Astrocyte (in vitro differentiated cells and primary cell): Measurements from ENCODE around the gene UBE2L6. TPM values are rescaled to one million over a fixed set of nuclear protein-coding genes. Genes with fewer than 3 reads are reported as not detected.

Source experiments
- DNase-seq: peaks from one replicate; pipeline ENCODE4 v3.0.0-alpha.2; 2010; ENCODE audit warnings: low read depth
- FAIRE-seq: peaks from 2 replicates; lab custom pipeline; 2011; peaks lifted over from hg19 to GRCh38; lab: Jason Lieb, UNC
- H2AFZ ChIP-seq: 2 replicates; pipeline ENCODE4 v1.6.0; 2012; ENCODE audit warnings: low read depth, low read length, inconsistent platforms
- H3K27ac ChIP-seq: 2 replicates; pipeline ENCODE4 v1.5.1; 2011; ENCODE audit warnings: low read depth, low read length, inconsistent platforms
- H3K27me3 ChIP-seq: 2 replicates; pipeline ENCODE4 v1.6.0; 2011; ENCODE audit warnings: low read length, inconsistent platforms; ENCODE audit not compliant: insufficient read depth
- H3K36me3 ChIP-seq: 2 replicates; pipeline ENCODE4 v1.5.1; 2011; ENCODE audit warnings: low read length, inconsistent platforms; ENCODE audit not compliant: insufficient read depth
- H3K4me1 ChIP-seq: 2 replicates; pipeline ENCODE4 v1.5.1; 2011; ENCODE audit warnings: low read length, inconsistent platforms; ENCODE audit not compliant: insufficient read depth
- H3K4me2 ChIP-seq: 2 replicates; pipeline ENCODE4 v1.6.0; 2012; ENCODE audit warnings: low read length, inconsistent platforms
- H3K4me3 ChIP-seq: 2 replicates; pipeline ENCODE4 v1.5.1; 2011; ENCODE audit warnings: low read depth, mild to moderate bottlenecking, low read length, inconsistent platforms; ENCODE audit not compliant: insufficient read depth
- H3K79me2 ChIP-seq: 2 replicates; pipeline ENCODE4 v1.6.0; 2012; ENCODE audit warnings: mild to moderate bottlenecking, low read length, inconsistent platforms; ENCODE audit not compliant: insufficient read depth
- H3K9ac ChIP-seq: 2 replicates; pipeline ENCODE4 v1.6.0; 2012; ENCODE audit warnings: mild to moderate bottlenecking, low read length, inconsistent platforms
- H3K9me3 ChIP-seq: 2 replicates; pipeline ENCODE4 v1.5.1; 2012; ENCODE audit warnings: low read depth, mild to moderate bottlenecking, low read length, inconsistent platforms; ENCODE audit not compliant: insufficient read depth
- H4K20me1 ChIP-seq: 2 replicates; pipeline ENCODE4 v1.6.0; 2012; ENCODE audit warnings: low read length, inconsistent platforms; ENCODE audit not compliant: insufficient read depth
- H3K27ac Mint-ChIP-seq: one replicate; pipeline ENCODE4 v1.8.0; 2021; ENCODE audit warnings: mild to moderate bottlenecking, mixed read lengths; ENCODE audit not compliant: unreplicated experiment
- H3K27me3 Mint-ChIP-seq: one replicate; pipeline ENCODE4 v1.8.0; 2021; ENCODE audit warnings: low read depth, mixed read lengths; ENCODE audit not compliant: unreplicated experiment
- H3K36me3 Mint-ChIP-seq: one replicate; pipeline ENCODE4 v1.8.0; 2021; ENCODE audit warnings: low read depth, mixed read lengths; ENCODE audit not compliant: unreplicated experiment
- H3K4me1 Mint-ChIP-seq: one replicate; pipeline ENCODE4 v1.8.0; 2021; ENCODE audit warnings: low read depth, mixed read lengths; ENCODE audit not compliant: unreplicated experiment
- H3K4me3 Mint-ChIP-seq: one replicate; pipeline ENCODE4 v1.8.0; 2021; ENCODE audit warnings: mild to moderate bottlenecking, moderate library complexity, mixed read lengths; ENCODE audit not compliant: unreplicated experiment
- H3K9me3 Mint-ChIP-seq: one replicate; pipeline ENCODE4 v1.8.0; 2021; ENCODE audit warnings: mild to moderate bottlenecking, mixed read lengths; ENCODE audit not compliant: unreplicated experiment
- CTCF ChIP-seq: IDR thresholded peaks from 2 replicates; pipeline ENCODE4 v1.5.1; 2011; ENCODE audit warnings: low read depth, mild to moderate bottlenecking, inconsistent platforms, low read length, moderate library complexity; ENCODE audit not compliant: insufficient read depth
- EZH2 ChIP-seq: IDR thresholded peaks from 2 replicates; pipeline ENCODE4 v1.6.1; 2012; ENCODE audit warnings: mild to moderate bottlenecking, low read length, inconsistent platforms; ENCODE audit not compliant: insufficient read depth
- total RNA-seq: library from RNA; stranded (reverse); gene quantifications from 2 replicates; pipeline ENCODE4 v1.2.1, GENCODE V29; 2021

The UBE2L6 gene
- total RNA-seq, 1 donor from 2014 or later = 159 TPM

GRCh38 chr11:57551941-57552340 lies 15.5 kb downstream of the UBE2L6 start:
- H3K27ac ChIP-seq = no peak overlapping the region
- H4K20me1 ChIP-seq = no peaks in the 10 kb centered on the region
- no peaks in the 10 kb centered on the region for H3K27me3 ChIP-seq
- Mint-ChIP-seq H3K9me3 (no peaks in the 10 kb centered on the region), H3K27ac (no peak overlapping the region), H3K27me3 (no peaks in the 10 kb centered on the region), H3K4me1 (peaks cover 4% of the 10 kb centered on the region), H3K4me3 (no peak overlapping the region), H3K36me3 (peaks cover 49% of the 10 kb centered on the region)
- no peaks in the 10 kb centered on the region for H3K36me3 ChIP-seq
- FAIRE-seq (no peak), DNase-seq (no peak)
- no peak overlapping the region for H3K9ac ChIP-seq
- TF ChIP-seq CTCF = no peak
- no peak for TF ChIP-seq EZH2
- no peak overlapping the region for H3K4me2 ChIP-seq
- no peaks in the 10 kb centered on the region for H3K79me2 ChIP-seq
- H3K4me1 ChIP-seq = no peaks in the 10 kb centered on the region
- H2AFZ ChIP-seq = no peak overlapping the region
- no peak overlapping the region for H3K4me3 ChIP-seq
- no peaks in the 10 kb centered on the region for H3K9me3 ChIP-seq

- Mint-ChIP-seq H3K4me3 (no peak overlapping the region), H3K36me3 (peaks cover 39% of the 10 kb centered on the region), H3K27ac (no peak overlapping the region), H3K4me1 (peaks cover 4% of the 10 kb centered on the region), H3K9me3 (no peaks in the 10 kb centered on the region), H3K27me3 (no peaks in the 10 kb centered on the region)
- Histone ChIP-seq H3K4me2 (no peak overlapping the region), H2AFZ (no peak overlapping the region), H3K9me3 (no peaks in the 10 kb centered on the region), H3K4me3 (no peak overlapping the region), H3K4me1 (no peaks in the 10 kb centered on the region), H3K27ac (no peak overlapping the region), H3K9ac (no peak overlapping the region), H3K79me2 (no peaks in the 10 kb centered on the region), H4K20me1 (no peaks in the 10 kb centered on the region), H3K36me3 (no peaks in the 10 kb centered on the region), H3K27me3 (no peaks in the 10 kb centered on the region)
- TF ChIP-seq EZH2 (no peak), CTCF (no peak)
- DNase-seq (no peak), FAIRE-seq (no peak)
Measured at GRCh38 chr11:57549983-57550382, 17.5 kb downstream of the UBE2L6 start.

- Mint-ChIP-seq H3K36me3 (peaks cover 28% of the 10 kb centered on the region), H3K4me1 (peaks cover 4% of the 10 kb centered on the region)
Measured at GRCh38 chr11:57547854-57548377, 19.6 kb downstream of the UBE2L6 start.

More at GRCh38 chr11:57547854-57548377, 19.6 kb downstream of the UBE2L6 start:
- Histone ChIP-seq H3K36me3 (no peaks in the 10 kb centered on the region), H3K4me2 (no peak overlapping the region), H3K9ac (no peak overlapping the region), H3K79me2 (no peaks in the 10 kb centered on the region), H2AFZ (no peak overlapping the region), H3K4me3 (no peak overlapping the region), H3K4me1 (no peaks in the 10 kb centered on the region), H3K27me3 (no peaks in the 10 kb centered on the region), H4K20me1 (no peaks in the 10 kb centered on the region), H3K9me3 (no peaks in the 10 kb centered on the region), H3K27ac (no peak overlapping the region)
- FAIRE-seq (no peak), DNase-seq (no peak)
- Mint-ChIP-seq H3K27ac (no peak overlapping the region), H3K4me3 (no peak overlapping the region), H3K9me3 (no peaks in the 10 kb centered on the region), H3K27me3 (peaks cover 5% of the 10 kb centered on the region)
- TF ChIP-seq EZH2 (no peak), CTCF (no peak)
